Prostate gland (tissue), 2 donors: ENCODE results near the gene CMTR2. TPM values are rescaled to one million over a fixed set of nuclear protein-coding genes. Genes with fewer than 3 reads are reported as not detected.
A peak's percentile ranks its signal among the peaks of the same experiment; 100 is the strongest.
"Not testable (repeated sequence)": the region's sequence is repeated elsewhere in the genome, so short reads cannot be mapped to it uniquely, and the experiment has no call there.

ENCODE experiments used
- DNase-seq: peaks from one replicate; pipeline ENCODE4 v3.0.0-alpha.2; 2019; ENCODE audit warnings: low spot score
- H3K27ac ChIP-seq, 2 donors: fragments of 200-600 bp; sonication (generic); 2 replicates each; pipeline ENCODE4 v1.5.1; 2017 to 2019
- H3K27me3 ChIP-seq: fragments of 200-600 bp; sonication (generic); replicated peaks from 2 replicates; pipeline ENCODE4 v1.5.1; 2019; ENCODE audit not compliant: insufficient read depth
- H3K36me3 ChIP-seq, 2 donors: fragments of 200-600 bp; sonication (generic); 1 replicate in 1 of 2; 2 replicates in 1 of 2; pipeline versions ENCODE4 v1.5.1 to v1.8.1; 2017 to 2019
- H3K4me1 ChIP-seq: fragments of 200-600 bp; sonication (generic); replicated peaks from 2 replicates; pipeline ENCODE4 v1.5.1; 2019
- H3K4me3 ChIP-seq, 2 donors: fragments of 200-600 bp; sonication (generic); 2 replicates each; pipeline ENCODE4 v1.5.1; 2017 to 2019
- H3K9me3 ChIP-seq: fragments of 200-600 bp; sonication (generic); 2 replicates; pipeline ENCODE4 v1.5.1; 2017
- POLR2A ChIP-seq: fragments of 450-650 bp; IDR thresholded peaks from one replicate; pipeline ENCODE4 v1.6.1; 2016; ENCODE audit warnings: antibody characterized with exemption, mild to moderate bottlenecking
- POLR2AphosphoS5 ChIP-seq: sonication (generic); formaldehyde crosslinking; IDR thresholded peaks from one replicate; pipeline ENCODE4 v1.6.1; 2017; ENCODE audit warnings: antibody characterized with exemption
- WGBS: methylation state at CpG from one replicate; pipeline ENCODE4 v1.1.5; 2018; 5-methylcytosine and 5-hydroxymethylcytosine counted together
- intact Hi-C: fragments of 100-400 bp; cut with DNase I; formaldehyde crosslinking; loops from one replicate; pipeline ENCODE4 v1.14.2; 2022
- total RNA-seq, 2 donors: library from RNA; depleted of rRNA; stranded (reverse); fragments of >200 nt; gene quantifications; one replicate each; pipeline ENCODE4 v1.1.0, GENCODE V29; 2016
- TF ChIP-seq, protein P1 (sequence below), 4 experiments: fragments of 200-600 bp in 2 of 4; fragments of 450-650 bp in 2 of 4; sonication (generic) in 2 of 4; IDR thresholded peaks; 1 replicate in 3 of 4; 2 replicates in 1 of 4; pipeline ENCODE4 v1.5.1; 2016 to 2019; ENCODE audit warnings: antibody characterized with exemption in 4 of 4, mild to moderate bottlenecking in 2 of 4, moderate library complexity in 2 of 4

The CMTR2 gene
- total RNA-seq, 2 donors from 2014 or later, result 16.6 to 26.2 TPM

DNA sequence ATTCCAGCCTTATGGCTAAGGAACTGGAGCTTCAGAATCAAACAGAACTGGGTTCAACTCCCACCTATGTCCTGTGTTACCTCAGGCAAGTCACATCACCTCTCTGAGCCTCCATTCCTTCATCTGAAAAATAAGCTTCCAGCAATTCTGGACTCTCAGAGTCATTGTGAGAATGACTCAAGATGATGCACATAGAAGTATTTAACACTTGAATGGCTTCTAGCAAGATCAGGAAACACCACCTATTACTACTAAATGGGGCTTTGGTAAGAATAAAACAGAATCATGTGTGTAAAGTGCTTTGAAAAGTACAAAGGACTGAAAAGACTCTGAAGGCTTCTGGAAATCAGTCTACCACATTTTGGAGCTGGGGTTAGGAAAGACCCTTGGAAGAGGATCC lies 38.5 kb upstream of the CMTR2 start:
- intact Hi-C loops, result no loop called here
- H3K4me3 ChIP-seq, result no peak overlapping the region
- H3K27me3 ChIP-seq, result no peaks in the 10 kb centered on the region
- H3K9me3 ChIP-seq, result no peaks in the 10 kb centered on the region
- no peak for DNase-seq
- no peaks in the 10 kb centered on the region for H3K4me1 ChIP-seq
- H3K27ac ChIP-seq, result no peak overlapping the region
- TF ChIP-seq, protein P1, sequence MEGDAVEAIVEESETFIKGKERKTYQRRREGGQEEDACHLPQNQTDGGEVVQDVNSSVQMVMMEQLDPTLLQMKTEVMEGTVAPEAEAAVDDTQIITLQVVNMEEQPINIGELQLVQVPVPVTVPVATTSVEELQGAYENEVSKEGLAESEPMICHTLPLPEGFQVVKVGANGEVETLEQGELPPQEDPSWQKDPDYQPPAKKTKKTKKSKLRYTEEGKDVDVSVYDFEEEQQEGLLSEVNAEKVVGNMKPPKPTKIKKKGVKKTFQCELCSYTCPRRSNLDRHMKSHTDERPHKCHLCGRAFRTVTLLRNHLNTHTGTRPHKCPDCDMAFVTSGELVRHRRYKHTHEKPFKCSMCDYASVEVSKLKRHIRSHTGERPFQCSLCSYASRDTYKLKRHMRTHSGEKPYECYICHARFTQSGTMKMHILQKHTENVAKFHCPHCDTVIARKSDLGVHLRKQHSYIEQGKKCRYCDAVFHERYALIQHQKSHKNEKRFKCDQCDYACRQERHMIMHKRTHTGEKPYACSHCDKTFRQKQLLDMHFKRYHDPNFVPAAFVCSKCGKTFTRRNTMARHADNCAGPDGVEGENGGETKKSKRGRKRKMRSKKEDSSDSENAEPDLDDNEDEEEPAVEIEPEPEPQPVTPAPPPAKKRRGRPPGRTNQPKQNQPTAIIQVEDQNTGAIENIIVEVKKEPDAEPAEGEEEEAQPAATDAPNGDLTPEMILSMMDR (IDR thresholded peaks at IDR 0.05), result no peak
- TF ChIP-seq POLR2A, result no peak
- no peak for TF ChIP-seq POLR2AphosphoS5
- H3K36me3 ChIP-seq, result no peaks in the 10 kb centered on the region

DNA sequence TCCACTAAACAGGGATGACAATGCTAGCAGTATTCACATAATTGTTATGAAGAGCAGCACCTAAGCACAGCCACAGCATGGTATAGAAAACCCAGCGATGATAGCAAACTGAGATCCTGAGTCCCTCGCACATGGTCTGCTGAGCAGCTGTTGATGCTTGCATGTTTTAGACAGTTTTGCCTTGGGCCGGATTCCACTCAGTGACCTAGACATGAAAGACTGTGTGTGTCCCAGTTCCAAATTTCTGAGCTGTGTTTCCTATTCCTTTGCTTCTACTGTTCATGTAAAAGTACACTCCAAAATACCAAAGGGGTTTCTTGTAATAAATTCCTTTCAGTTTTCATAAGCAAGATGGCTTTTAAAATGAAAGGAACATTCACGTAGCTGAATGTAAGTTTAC lies 30.8 kb upstream of the CMTR2 start:
- intact Hi-C loops, result no loop called here
- Histone ChIP-seq H3K27me3 (no peaks in the 10 kb centered on the region), H3K36me3 (no peaks in the 10 kb centered on the region), H3K27ac (no peak overlapping the region), H3K4me1 (no peaks in the 10 kb centered on the region), H3K9me3 (no peaks in the 10 kb centered on the region), H3K4me3 (no peak overlapping the region)
- DNase-seq, result no peak
- TF ChIP-seq, protein P1 (IDR thresholded peaks at IDR 0.05), result no peak
- whole genome bisulfite sequencing, result 75% methylated on average over 4 of the region's 4 CpGs

- TF ChIP-seq, protein P1 (IDR thresholded peaks at IDR 0.05), result no peak
- no peak for TF ChIP-seq POLR2AphosphoS5
- TF ChIP-seq POLR2A, result no peak
- Histone ChIP-seq H3K4me1 (no peaks in the 10 kb centered on the region), H3K4me3 (no peak overlapping the region), H3K27ac (no peak overlapping the region), H3K27me3 (no peaks in the 10 kb centered on the region), H3K36me3 (no peaks in the 10 kb centered on the region), H3K9me3 (no peaks in the 10 kb centered on the region)
- no peak for DNase-seq
- intact Hi-C loops, result no loop called here
- WGBS, result 15% methylated on average over 3 of the region's 3 CpGs
Measured at GRCh38 chr16:71315269-71315668, 26.1 kb upstream of the CMTR2 start.

GRCh38 chr16:71313591-71313990 lies 24.4 kb upstream of the CMTR2 start:
- intact Hi-C loops, H3K4me1 ChIP-seq, H3K4me3 ChIP-seq, H3K9me3 ChIP-seq, H3K27me3 ChIP-seq, H3K27ac ChIP-seq, H3K36me3 ChIP-seq, DNase-seq: not testable (repeated sequence)
- 75% methylated on average over 3 of the region's 3 CpGs for WGBS

DNA sequence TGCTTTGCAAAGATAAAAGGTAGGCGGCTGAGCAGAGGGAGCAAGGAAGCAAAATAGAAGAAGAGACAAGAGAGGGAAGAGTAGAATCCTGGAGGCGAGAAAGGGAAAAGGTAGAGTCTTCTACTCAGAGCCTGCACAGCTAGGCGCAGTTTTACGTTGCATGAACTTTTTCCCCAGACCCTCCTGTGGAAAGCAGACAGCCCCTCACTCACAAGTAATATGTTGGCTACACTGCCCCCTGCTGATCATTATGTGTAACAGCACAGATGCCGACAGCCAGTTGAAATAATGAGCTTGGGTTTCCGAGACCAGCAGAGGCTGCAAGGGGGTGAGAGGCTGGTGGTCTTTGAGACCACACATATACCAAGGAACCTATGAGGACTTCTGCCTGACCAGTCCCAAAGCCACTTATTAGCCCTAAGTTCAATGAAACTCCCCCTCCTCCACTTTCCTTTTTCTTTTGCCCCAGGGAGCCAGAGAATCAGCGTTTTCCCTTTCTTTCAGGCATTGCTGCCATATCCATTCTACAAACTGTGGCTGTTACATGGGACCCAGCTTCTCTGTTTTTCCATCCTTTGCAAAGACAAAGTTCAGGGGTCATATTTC lies 22.5 kb upstream of the CMTR2 start:
- H3K36me3 ChIP-seq, result no peaks in the 10 kb centered on the region
- no peaks in the 10 kb centered on the region for H3K4me1 ChIP-seq
- no peaks in the 10 kb centered on the region for H3K9me3 ChIP-seq
- DNase-seq, result no peak
- TF ChIP-seq POLR2AphosphoS5 (no peak), POLR2A (no peak)
- TF ChIP-seq, protein P1 (IDR thresholded peaks at IDR 0.05), result peak; percentile 17 to 73 (median 64)
- intact Hi-C loops, result no loop called here
- 24% methylated on average over 7 of the region's 7 CpGs for WGBS
- no peaks in the 10 kb centered on the region for H3K27me3 ChIP-seq
- H3K27ac ChIP-seq, result no peak overlapping the region
- H3K4me3 ChIP-seq, result no peak overlapping the region
